MM.1S (cell line): Measurements from ENCODE around the gene C11orf91.

Source experiments
- DNase-seq: peaks from one replicate; pipeline ENCODE4 v3.0.0-alpha.2; 2015
- H2AFZ ChIP-seq: fragments of 300-600 bp; sonication (generic); 2 replicates; pipeline ENCODE4 v1.6.0; 2016; ENCODE audit warnings: antibody characterized with exemption, low read length
- H3F3A ChIP-seq: fragments of 300-600 bp; sonication (generic); 2 replicates; pipeline ENCODE4 v1.6.1; 2016; ENCODE audit warnings: mild to moderate bottlenecking, antibody characterized with exemption, low read length, moderate library complexity, mixed read lengths; ENCODE audit not compliant: insufficient read depth
- H3K27ac ChIP-seq: fragments of 300-600 bp; sonication (generic); 2 replicates; pipeline ENCODE4 v1.5.1; 2016; ENCODE audit warnings: mild to moderate bottlenecking, low read length
- H3K27me3 ChIP-seq: fragments of 300-600 bp; sonication (generic); replicated peaks from 2 replicates; pipeline ENCODE4 v1.6.0; 2016; ENCODE audit warnings: low read length; ENCODE audit not compliant: insufficient read depth
- H3K36me3 ChIP-seq: fragments of 300-600 bp; sonication (generic); replicated peaks from 2 replicates; pipeline ENCODE4 v1.6.1; 2016; ENCODE audit warnings: mild to moderate bottlenecking, low read length, mixed read lengths; ENCODE audit not compliant: insufficient read depth
- H3K4me1 ChIP-seq: fragments of 300-600 bp; sonication (generic); 2 replicates; pipeline ENCODE4 v1.6.1; 2016; ENCODE audit warnings: low read length, mixed read lengths
- H3K4me2 ChIP-seq: fragments of 300-600 bp; sonication (generic); 2 replicates; pipeline ENCODE4 v1.6.0; 2016; ENCODE audit warnings: low read depth, low read length
- H3K4me3 ChIP-seq: fragments of 300-600 bp; sonication (generic); 2 replicates; pipeline ENCODE4 v1.5.1; 2016; ENCODE audit warnings: low read length, mixed read lengths
- H3K79me2 ChIP-seq: fragments of 300-600 bp; sonication (generic); 2 replicates; pipeline ENCODE4 v1.6.1; 2016; ENCODE audit warnings: mixed run types, low read length, mixed read lengths
- H3K9ac ChIP-seq: fragments of 300-600 bp; sonication (generic); 2 replicates; pipeline ENCODE4 v1.6.1; 2016; ENCODE audit warnings: low read length, mixed read lengths
- H3K9me2 ChIP-seq: fragments of 300-600 bp; sonication (generic); replicated peaks from 2 replicates; pipeline ENCODE4 v1.6.1; 2016; ENCODE audit warnings: mild to moderate bottlenecking, low read length, mixed read lengths; ENCODE audit not compliant: insufficient read depth
- H3K9me3 ChIP-seq: fragments of 300-600 bp; sonication (generic); replicated peaks from 2 replicates; pipeline ENCODE4 v1.6.1; 2016; ENCODE audit warnings: mild to moderate bottlenecking, low read length, mixed read lengths; ENCODE audit not compliant: insufficient read depth
- H4K20me1 ChIP-seq: fragments of 300-600 bp; sonication (generic); 2 replicates; pipeline ENCODE4 v1.6.1; 2016; ENCODE audit warnings: mild to moderate bottlenecking, low read length, moderate library complexity, mixed read lengths; ENCODE audit not compliant: insufficient read depth
- EZH2 ChIP-seq: fragments of 300-600 bp; sonication (generic); optimal IDR thresholded peaks from 2 replicates; pipeline ENCODE3; 2017; ENCODE audit warnings: low read depth, mild to moderate bottlenecking, antibody characterized with exemption, low read length, mixed read lengths
- EZH2phosphoT487 ChIP-seq: fragments of 300-600 bp; sonication (generic); IDR thresholded peaks from 2 replicates; pipeline ENCODE4 v1.6.1; 2018; ENCODE audit warnings: antibody characterized with exemption, low read length
- TF ChIP-seq, protein P1 (sequence below): fragments of 300-600 bp; sonication (generic); IDR thresholded peaks from 2 replicates; pipeline ENCODE4 v1.5.1; 2016; ENCODE audit warnings: antibody characterized with exemption, low read length, mixed read lengths

The C11orf91 gene

DNA sequence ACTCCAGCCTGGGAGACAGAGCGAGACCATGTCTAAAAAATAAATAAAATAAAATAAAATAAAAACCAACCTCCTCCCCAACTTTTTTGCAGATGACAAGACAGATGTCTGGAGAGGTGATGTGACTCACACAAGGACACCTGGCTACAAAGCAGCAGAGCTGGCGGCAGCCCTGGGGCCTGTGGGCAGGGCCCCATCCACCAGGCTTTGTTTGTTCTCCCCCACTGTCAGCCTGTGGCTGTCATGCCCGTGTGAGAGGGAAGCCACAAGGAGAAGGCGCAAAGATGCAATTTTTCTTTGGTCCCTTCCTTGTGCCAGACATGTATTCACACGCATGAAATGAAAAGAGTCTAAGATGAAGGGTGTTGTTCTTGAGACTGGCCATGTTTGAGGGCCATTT is 19.0 kb upstream of the C11orf91 start:
- no peak overlapping the region for H3K9ac ChIP-seq
- H3K27me3 ChIP-seq: no peaks in the 10 kb centered on the region
- peaks cover 97% of the 10 kb centered on the region for H3K79me2 ChIP-seq
- DNase-seq: no peak
- H3K4me1 ChIP-seq: no peaks in the 10 kb centered on the region
- H3K36me3 ChIP-seq: peaks cover 22% of the 10 kb centered on the region; the same call in 1 of the 2 replicates
- no peak overlapping the region for H3K4me3 ChIP-seq
- no peaks in the 10 kb centered on the region for H3F3A ChIP-seq
- no peak for TF ChIP-seq EZH2phosphoT487
- no peaks in the 10 kb centered on the region for H3K9me3 ChIP-seq
- no peaks in the 10 kb centered on the region for H3K9me2 ChIP-seq
- no peak overlapping the region for H3K4me2 ChIP-seq
- H3K27ac ChIP-seq: no peak overlapping the region
- no peak overlapping the region for H2AFZ ChIP-seq
- H4K20me1 ChIP-seq: peaks cover 52% of the 10 kb centered on the region

DNA sequence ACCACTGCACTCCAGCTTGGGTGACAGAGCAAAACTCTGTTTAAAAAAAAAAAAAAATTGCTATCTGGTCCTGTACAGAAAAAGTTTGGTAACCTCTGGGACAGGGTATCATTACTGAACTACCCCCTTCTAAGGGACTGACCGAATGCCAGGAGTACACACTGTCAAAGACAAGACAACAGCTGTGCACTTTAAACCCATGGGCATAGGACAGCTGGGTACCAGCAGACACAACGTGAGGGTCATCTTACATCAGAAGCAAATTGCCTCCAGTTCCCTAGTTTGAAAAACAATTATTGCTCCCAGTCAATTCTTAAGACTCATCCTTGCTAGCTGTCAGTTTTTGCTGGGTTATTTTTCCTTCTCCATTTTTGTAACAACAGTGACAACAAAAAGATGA is 17.8 kb upstream of the C11orf91 start:
- Histone ChIP-seq H3K9me3 (no peaks in the 10 kb centered on the region), H4K20me1 (peaks cover 41% of the 10 kb centered on the region), H3K79me2 (peaks cover 95% of the 10 kb centered on the region), H3K27me3 (no peaks in the 10 kb centered on the region), H3K9me2 (no peaks in the 10 kb centered on the region), H3K36me3 (peaks cover 27% of the 10 kb centered on the region), H3K9ac (no peak overlapping the region), H3F3A (no peaks in the 10 kb centered on the region), H3K4me2 (no peak overlapping the region), H3K4me3 (no peak overlapping the region), H3K27ac (no peak overlapping the region), H3K4me1 (no peaks in the 10 kb centered on the region), H2AFZ (no peak overlapping the region)
- TF ChIP-seq EZH2phosphoT487 (no peak), EZH2 (no peak)
- TF ChIP-seq, protein P1, sequence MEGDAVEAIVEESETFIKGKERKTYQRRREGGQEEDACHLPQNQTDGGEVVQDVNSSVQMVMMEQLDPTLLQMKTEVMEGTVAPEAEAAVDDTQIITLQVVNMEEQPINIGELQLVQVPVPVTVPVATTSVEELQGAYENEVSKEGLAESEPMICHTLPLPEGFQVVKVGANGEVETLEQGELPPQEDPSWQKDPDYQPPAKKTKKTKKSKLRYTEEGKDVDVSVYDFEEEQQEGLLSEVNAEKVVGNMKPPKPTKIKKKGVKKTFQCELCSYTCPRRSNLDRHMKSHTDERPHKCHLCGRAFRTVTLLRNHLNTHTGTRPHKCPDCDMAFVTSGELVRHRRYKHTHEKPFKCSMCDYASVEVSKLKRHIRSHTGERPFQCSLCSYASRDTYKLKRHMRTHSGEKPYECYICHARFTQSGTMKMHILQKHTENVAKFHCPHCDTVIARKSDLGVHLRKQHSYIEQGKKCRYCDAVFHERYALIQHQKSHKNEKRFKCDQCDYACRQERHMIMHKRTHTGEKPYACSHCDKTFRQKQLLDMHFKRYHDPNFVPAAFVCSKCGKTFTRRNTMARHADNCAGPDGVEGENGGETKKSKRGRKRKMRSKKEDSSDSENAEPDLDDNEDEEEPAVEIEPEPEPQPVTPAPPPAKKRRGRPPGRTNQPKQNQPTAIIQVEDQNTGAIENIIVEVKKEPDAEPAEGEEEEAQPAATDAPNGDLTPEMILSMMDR: no peak
- no peak for DNase-seq

DNA sequence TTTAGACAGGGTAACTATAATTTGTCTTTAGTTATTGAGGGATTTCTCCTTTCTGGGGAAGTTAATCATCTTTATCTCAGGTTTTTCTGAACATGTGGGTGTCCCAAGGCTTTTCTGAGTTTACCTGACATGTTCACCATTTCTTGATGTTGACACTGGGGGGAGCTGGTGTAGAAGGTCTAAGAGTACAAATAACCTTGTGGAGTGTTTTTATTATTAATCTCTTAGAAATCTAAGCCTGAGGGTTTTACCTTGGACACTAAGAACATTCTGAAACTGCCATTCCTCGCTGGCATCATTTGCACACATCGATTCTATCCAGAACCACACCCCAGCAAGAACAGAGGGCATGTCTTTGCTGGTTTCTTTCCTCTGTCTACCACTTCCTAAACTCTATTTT is 15.6 kb upstream of the C11orf91 start:
- H3K27me3 ChIP-seq: no peaks in the 10 kb centered on the region
- H3K9me3 ChIP-seq: no peaks in the 10 kb centered on the region
- DNase-seq: peak; percentile 36
- H3K9me2 ChIP-seq: no peaks in the 10 kb centered on the region
- peaks cover 95% of the 10 kb centered on the region for H3K79me2 ChIP-seq
- H3K9ac ChIP-seq: no peak overlapping the region
- no peak for TF ChIP-seq EZH2
- TF ChIP-seq, protein P1: peak; percentile 45
- H3K4me2 ChIP-seq: no peak overlapping the region
- peaks cover 20% of the 10 kb centered on the region for H4K20me1 ChIP-seq
- no peak overlapping the region for H3K4me3 ChIP-seq
- H2AFZ ChIP-seq: no peak overlapping the region
- H3K4me1 ChIP-seq: no peaks in the 10 kb centered on the region
- H3F3A ChIP-seq: no peaks in the 10 kb centered on the region
- H3K27ac ChIP-seq: no peak overlapping the region
- H3K36me3 ChIP-seq: peaks cover 18% of the 10 kb centered on the region

DNA sequence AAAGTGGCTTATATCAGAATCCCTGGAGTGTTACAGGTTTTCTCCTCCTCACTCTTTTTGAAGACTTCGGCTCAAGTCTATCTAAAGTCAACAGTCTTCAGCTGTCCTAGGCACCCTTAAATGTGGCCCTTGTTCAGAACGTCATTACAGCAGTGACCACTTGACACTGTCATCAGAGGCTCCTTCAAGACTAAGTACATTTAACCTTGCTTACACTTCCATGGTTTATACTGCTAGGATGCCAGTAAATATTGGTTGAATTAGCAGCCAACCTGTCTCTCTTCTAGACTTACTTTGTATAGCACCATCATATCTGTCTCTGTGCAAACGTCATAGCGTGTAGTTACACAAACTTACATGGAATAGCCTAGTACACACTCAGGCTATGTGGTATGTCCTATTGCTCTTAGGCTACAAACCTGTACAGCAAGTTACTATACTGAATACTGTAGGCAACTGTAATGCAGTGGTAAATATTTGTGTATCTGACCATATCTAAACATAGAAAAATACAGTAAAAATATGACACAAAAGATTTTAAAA is 13.3 kb upstream of the C11orf91 start:
- Histone ChIP-seq H3K36me3 (peaks cover 11% of the 10 kb centered on the region), H3K9me3 (no peaks in the 10 kb centered on the region), H3K4me3 (no peak overlapping the region), H3K27me3 (no peaks in the 10 kb centered on the region), H3F3A (peaks cover 15% of the 10 kb centered on the region), H2AFZ (no peak overlapping the region), H4K20me1 (peaks cover 13% of the 10 kb centered on the region), H3K4me2 (no peak overlapping the region), H3K4me1 (peaks cover 14% of the 10 kb centered on the region), H3K9me2 (no peaks in the 10 kb centered on the region), H3K27ac (no peak overlapping the region), H3K9ac (no peak overlapping the region), H3K79me2 (peaks cover 83% of the 10 kb centered on the region)
- no peak for DNase-seq
- TF ChIP-seq EZH2phosphoT487 (no peak), EZH2 (no peak)
- TF ChIP-seq, protein P1: no peak
